ENCODE data around the gene LAGE3. TPM values are rescaled to one million over a fixed set of nuclear protein-coding genes. Genes with fewer than 3 reads are reported as not detected.

The LAGE3 gene
- total RNA-seq, 4 donors from 2014 or later: 22.9 to 50.0 (median 28.5) TPM

GRCh38 chrX:154459832-154460231 lies 19.2 kb downstream of the LAGE3 start:
- whole genome bisulfite sequencing, 2 donors: 66% methylated on average over 14 of the region's 14 CpGs; no CpG with 5 or more reads in 1 of the 2 donors
- no peak for DNase-seq (ENCODE audit: low spot score in 2 of 2)
- no peak overlapping the region for H3K4me3 ChIP-seq (ENCODE audit: low read depth, poor library complexity, severe bottlenecking)
- no peak for TF ChIP-seq POLR2A (IDR thresholded peaks at IDR 0.05)
- TF ChIP-seq, protein P1, sequence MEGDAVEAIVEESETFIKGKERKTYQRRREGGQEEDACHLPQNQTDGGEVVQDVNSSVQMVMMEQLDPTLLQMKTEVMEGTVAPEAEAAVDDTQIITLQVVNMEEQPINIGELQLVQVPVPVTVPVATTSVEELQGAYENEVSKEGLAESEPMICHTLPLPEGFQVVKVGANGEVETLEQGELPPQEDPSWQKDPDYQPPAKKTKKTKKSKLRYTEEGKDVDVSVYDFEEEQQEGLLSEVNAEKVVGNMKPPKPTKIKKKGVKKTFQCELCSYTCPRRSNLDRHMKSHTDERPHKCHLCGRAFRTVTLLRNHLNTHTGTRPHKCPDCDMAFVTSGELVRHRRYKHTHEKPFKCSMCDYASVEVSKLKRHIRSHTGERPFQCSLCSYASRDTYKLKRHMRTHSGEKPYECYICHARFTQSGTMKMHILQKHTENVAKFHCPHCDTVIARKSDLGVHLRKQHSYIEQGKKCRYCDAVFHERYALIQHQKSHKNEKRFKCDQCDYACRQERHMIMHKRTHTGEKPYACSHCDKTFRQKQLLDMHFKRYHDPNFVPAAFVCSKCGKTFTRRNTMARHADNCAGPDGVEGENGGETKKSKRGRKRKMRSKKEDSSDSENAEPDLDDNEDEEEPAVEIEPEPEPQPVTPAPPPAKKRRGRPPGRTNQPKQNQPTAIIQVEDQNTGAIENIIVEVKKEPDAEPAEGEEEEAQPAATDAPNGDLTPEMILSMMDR (IDR thresholded peaks at IDR 0.05): no peak
- intact Hi-C loops (cut with DNase I; ENCODE audit: low total_unique reads): no loop called here

GRCh38 chrX:154458954-154459778 lies 19.9 kb downstream of the LAGE3 start:
- H3K4me3 ChIP-seq (ENCODE audit: low read depth, poor library complexity, severe bottlenecking): peak overlapping the region; percentile 30
- no peak for DNase-seq (ENCODE audit: low spot score in 2 of 2)
- WGBS, 2 donors: 3 to 53% methylated on average over 4 to 14 of the region's 15 CpGs
- TF ChIP-seq, protein P1 (IDR thresholded peaks at IDR 0.05): no peak
- TF ChIP-seq POLR2A (IDR thresholded peaks at IDR 0.05): no peak
- intact Hi-C loops (cut with DNase I; ENCODE audit: low total_unique reads): no loop called here

GRCh38 chrX:154458116-154458953 lies 20.7 kb downstream of the LAGE3 start, which contains the start of gene PLXNA3:
TSS of gene PLXNA3 (plus strand) at chrX:154458281. CDS start at chrX:154460184, 1,903 bp downstream.
- H3K4me3 ChIP-seq (ENCODE audit: low read depth, poor library complexity, severe bottlenecking): peak within 1 kb of the TSS; percentile 30
- no peak for DNase-seq (ENCODE audit: low spot score in 2 of 2)
- TF ChIP-seq, protein P1 (IDR thresholded peaks at IDR 0.05): no peak
- no peak for TF ChIP-seq POLR2A (IDR thresholded peaks at IDR 0.05)
- intact Hi-C loops (cut with DNase I; ENCODE audit: low total_unique reads): no loop called here
- 0 to 43% methylated on average over 2 to 31 of the region's 88 CpGs for WGBS, 2 donors

GRCh38 chrX:154457491-154458115 lies 21.5 kb downstream of the LAGE3 start:
- TF ChIP-seq, protein P1 (IDR thresholded peaks at IDR 0.05): no peak
- no peak for TF ChIP-seq POLR2A (IDR thresholded peaks at IDR 0.05)
- DNase-seq (ENCODE audit: low spot score in 2 of 2): no peak
- H3K4me3 ChIP-seq (ENCODE audit: low read depth, poor library complexity, severe bottlenecking): no peak overlapping the region
- 4 to 52% methylated on average over 23 to 60 of the region's 65 CpGs for WGBS, 2 donors
- intact Hi-C loops (cut with DNase I; ENCODE audit: low total_unique reads): no loop called here

- DNase-seq (ENCODE audit: low spot score in 2 of 2): no peak
- 87 to 91% methylated on average over 9 of the region's 9 CpGs for WGBS, 2 donors
- TF ChIP-seq POLR2A (IDR thresholded peaks at IDR 0.05): no peak
- TF ChIP-seq, protein P1 (IDR thresholded peaks at IDR 0.05): no peak
- intact Hi-C loops (cut with DNase I; ENCODE audit: low total_unique reads): no loop called here
- no peak overlapping the region for H3K4me3 ChIP-seq (ENCODE audit: low read depth, poor library complexity, severe bottlenecking)
Measured at GRCh38 chrX:154452823-154453222, 26.3 kb downstream of the LAGE3 start.
